Fibroblast of villous mesenchyme (primary cell): ENCODE data around the gene PKIB. TPM values are rescaled to one million over a fixed set of nuclear protein-coding genes. Genes with fewer than 3 reads are reported as not detected.

Experiments
- DNase-seq: peaks from one replicate; pipeline ENCODE4 v3.0.0-alpha.2; 2010; ENCODE audit warnings: low read depth
- H3K4me3 ChIP-seq: 2 replicates; pipeline ENCODE4 v1.5.1; 2011; ENCODE audit warnings: low read depth, mild to moderate bottlenecking, low read length
- total RNA-seq: library from RNA; depleted of rRNA; stranded (reverse); fragments of >200 nt; gene quantifications from 2 replicates; pipeline ENCODE4 v1.2.3, GENCODE V29; 2012
- TF ChIP-seq, protein P1 (sequence below): IDR thresholded peaks from 2 replicates; pipeline ENCODE4 v1.5.1; 2012; ENCODE audit warnings: low read depth, mild to moderate bottlenecking, low read length; ENCODE audit not compliant: insufficient read depth

PKIB gene
- total RNA-seq, 1 donor: 13.8 TPM

DNA sequence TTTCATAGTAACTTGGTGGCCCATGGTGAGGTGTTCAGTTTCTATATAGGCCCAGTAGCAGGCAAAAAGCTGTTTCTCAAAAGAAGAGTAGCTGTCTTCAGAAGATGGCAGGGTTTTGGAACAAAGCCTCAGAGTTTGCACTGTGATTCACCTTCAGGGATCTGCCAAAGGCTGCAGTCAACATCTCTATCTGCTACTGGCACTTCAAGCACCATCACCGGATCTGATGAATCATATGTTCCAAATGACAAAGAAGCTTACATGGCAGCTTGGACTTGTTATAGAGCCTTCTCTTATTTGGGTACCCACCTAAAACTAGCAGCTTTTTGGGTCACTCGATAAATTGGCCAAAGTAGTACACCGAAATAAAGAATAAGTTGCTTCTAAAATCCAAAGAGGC is 39.5 kb downstream of the PKIB start:
- TF ChIP-seq, protein P1, sequence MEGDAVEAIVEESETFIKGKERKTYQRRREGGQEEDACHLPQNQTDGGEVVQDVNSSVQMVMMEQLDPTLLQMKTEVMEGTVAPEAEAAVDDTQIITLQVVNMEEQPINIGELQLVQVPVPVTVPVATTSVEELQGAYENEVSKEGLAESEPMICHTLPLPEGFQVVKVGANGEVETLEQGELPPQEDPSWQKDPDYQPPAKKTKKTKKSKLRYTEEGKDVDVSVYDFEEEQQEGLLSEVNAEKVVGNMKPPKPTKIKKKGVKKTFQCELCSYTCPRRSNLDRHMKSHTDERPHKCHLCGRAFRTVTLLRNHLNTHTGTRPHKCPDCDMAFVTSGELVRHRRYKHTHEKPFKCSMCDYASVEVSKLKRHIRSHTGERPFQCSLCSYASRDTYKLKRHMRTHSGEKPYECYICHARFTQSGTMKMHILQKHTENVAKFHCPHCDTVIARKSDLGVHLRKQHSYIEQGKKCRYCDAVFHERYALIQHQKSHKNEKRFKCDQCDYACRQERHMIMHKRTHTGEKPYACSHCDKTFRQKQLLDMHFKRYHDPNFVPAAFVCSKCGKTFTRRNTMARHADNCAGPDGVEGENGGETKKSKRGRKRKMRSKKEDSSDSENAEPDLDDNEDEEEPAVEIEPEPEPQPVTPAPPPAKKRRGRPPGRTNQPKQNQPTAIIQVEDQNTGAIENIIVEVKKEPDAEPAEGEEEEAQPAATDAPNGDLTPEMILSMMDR: no peak
- H3K4me3 ChIP-seq: no peak overlapping the region
- DNase-seq: no peak

DNA sequence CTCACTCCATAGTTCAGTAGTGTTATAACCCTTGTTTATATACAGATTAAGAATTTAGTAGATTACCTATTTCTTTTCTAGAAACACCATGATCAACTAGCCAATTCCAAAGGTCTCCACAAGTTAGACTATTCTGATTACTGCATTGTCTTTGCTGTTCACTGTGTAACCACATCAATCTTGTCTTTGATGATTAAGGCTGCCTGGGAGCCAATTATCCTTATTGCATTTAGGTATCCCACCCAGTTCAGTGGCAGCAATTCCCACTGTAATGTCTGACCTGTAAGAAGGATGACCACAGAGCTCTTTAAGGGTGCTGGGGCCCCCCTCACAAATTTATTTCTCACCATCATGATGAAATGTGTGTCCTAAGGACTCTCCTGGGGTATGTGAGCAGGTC is 40.2 kb downstream of the PKIB start:
- DNase-seq: no peak
- H3K4me3 ChIP-seq: no peak overlapping the region
- TF ChIP-seq, protein P1: no peak

DNA sequence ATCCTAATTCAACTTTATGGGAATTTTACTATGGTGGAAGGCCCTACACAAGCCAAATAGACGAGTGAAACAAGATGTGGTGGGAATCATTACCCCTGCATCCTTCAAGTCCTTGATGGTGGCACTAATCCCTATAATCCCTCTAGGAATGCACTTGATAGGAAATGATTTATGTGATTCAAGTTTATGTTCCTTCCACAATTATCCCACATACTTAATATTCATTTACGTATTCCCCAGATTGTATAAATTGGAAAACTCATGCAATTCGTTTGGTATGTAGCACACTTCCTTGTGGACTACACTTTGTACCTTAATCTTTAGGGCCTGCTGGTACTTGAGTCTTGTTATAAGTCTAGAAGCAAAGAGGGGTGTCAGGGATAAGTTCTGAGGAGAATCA is 40.8 kb downstream of the PKIB start:
- H3K4me3 ChIP-seq: no peak overlapping the region
- peak; percentile 64 for DNase-seq
- TF ChIP-seq, protein P1: no peak

DNA sequence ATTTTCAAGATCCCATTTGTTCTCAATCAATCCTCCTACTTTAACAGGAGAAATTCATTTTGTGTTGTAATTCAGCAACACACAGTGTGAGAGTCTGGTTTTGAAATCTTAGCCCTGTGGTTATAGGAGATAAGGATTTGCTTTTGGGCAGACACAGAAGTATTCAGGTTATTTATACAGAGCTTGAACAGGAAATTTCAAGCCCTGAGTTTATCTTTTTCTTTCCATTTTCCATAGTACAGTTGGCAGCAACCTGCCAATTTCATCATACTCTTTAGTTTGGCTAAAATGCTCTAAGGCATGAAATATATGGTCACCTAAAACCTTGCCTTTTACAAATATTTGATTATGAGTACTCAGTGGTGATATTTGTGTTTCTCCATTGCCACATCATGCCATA is 41.4 kb downstream of the PKIB start:
- DNase-seq: peak; percentile 89
- H3K4me3 ChIP-seq: no peak overlapping the region
- TF ChIP-seq, protein P1: no peak

DNA sequence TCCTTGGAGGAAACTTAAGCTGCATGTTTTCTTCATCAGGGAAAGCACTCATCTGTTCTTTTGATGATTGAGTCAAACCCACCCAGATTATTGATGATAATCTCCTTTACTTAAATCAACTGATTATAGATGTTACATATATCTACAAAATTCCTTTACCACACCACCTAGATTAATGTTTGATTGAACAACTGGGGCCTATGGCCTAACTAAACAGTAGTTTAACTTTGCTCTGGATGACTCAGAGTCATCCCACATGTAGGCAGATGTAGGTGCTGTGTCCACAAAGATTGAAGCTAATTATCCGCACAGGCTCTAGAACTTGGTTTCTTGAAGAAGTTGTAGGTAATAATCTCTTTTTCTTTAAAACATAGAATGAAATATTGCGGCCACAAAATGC is 42.2 kb downstream of the PKIB start:
- DNase-seq: peak; percentile 32
- TF ChIP-seq, protein P1: no peak
- H3K4me3 ChIP-seq: no peak overlapping the region

DNA sequence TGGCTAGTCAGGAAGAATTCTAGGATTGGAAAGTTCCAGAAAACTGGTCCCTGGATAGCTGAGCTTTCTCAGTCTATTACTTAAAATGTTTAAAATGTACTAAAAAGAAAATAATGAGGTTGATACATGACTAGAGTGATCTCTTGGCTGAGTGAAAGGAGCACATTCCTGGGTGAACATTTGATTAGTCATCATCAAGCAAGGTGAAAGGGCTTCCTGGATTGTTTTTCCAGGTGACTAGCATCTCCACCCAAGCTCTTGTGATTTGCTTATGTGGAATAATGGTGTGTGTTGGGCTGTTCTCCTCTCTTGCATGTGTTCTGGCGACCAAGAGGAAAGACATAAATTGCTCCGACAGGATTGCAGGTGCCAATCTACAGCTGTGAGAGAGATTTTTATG is 42.9 kb downstream of the PKIB start:
- TF ChIP-seq, protein P1: no peak
- no peak for DNase-seq
- H3K4me3 ChIP-seq: no peak overlapping the region

DNA sequence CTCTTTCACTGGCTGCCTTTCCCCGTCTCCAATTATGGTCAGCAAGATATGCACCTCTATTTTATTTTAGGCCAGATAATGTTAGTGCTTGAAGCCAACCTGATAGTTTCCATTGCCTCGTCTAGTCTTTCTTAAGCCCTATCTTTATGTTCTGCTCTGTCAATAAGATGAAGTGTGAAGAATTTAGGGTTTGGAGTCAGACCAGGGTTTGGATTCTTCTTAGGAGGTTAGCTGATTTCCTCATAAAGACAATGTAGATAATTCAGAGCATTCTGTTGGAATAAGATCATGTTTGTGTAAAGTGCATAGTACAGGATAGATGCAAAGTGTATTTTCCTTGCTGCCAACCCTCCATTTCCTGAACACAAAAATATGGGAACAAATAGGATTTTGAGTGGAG is 43.8 kb downstream of the PKIB start:
- H3K4me3 ChIP-seq: no peak overlapping the region
- TF ChIP-seq, protein P1: no peak
- DNase-seq: peak; percentile 69
